Hematopoietic multipotent progenitor cell treated with erythropoietin and hydrocortisone succinate and interleukin-3 and kit ligand, for 15 days (in vitro differentiated cells): ENCODE measurements around the gene ILKAP.
A peak's percentile ranks its signal among the peaks of the same experiment; 100 is the strongest.

Experiments
- DNase-seq: peaks from one replicate; pipeline ENCODE4 v3.0.0-alpha.2; 2015; ENCODE audit warnings: low spot score

ILKAP gene

GRCh38 chr2:238152771-238153688 is 50.5 kb downstream of the ILKAP start:
- DNase-seq: no peak

- DNase-seq: no peak
Observed at GRCh38 chr2:238151628-238152235, 51.8 kb downstream of the ILKAP start.

DNA sequence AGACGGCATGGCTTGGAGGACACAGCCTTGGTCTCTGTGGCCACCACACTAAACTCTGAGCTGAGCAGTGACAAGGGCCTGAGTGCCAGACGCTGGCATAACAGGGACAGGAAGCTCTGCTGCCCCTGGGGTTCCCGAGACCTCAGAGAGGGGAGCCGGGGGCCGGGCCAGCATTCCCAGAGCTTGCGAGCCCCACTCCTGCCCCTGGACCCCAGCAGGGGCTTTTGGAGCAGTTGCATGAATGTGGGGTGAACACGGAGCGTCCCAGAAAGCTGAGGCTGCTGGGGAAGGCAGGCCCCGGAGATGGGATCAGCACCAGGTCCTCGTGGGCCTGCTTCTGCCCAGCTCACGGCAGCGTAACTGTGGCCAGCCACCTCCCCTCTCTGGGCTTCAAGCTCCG is 52.3 kb downstream of the ILKAP start:
- no peak for DNase-seq

DNA sequence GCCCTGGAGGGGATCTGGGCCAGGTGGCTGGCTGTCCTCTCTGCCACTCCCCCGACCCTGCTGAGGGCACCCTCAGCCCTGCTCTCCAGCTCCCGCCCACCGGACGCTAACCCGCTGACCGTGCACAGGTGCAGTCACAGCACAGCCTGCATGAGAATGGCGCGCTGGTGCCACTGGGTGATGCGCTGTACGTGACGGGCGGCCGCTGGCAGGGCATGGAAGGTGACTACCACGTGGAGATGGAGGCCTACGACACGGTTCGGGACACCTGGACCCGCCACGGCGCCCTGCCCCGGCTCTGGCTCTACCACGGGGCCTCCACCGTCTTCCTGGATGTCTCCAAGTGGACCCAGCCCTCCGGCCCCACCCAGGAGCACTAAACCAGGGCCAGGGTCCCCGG is 52.8 kb downstream of the ILKAP start:
- DNase-seq: no peak

GRCh38 chr2:238149841-238150572 is 53.5 kb downstream of the ILKAP start:
- DNase-seq: no peak

DNA sequence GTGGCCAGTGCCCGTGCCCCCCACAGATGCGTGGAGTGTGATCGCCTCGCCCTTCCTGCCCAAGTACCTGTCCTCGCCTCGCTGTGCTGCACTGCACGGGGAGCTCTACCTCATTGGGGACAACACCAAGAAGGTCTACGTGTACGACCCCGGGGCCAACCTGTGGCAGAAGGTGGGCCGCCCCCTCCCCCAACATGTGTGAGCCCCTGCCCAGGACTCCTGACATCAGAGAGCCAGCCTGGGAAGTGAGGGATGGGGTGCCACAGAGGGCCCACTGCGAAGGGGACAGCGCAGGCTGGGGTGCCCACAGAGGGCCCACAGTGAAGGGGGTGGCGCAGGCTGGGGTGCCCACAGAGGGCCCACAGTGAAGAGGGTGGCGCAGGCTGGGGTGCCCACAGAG is 54.5 kb downstream of the ILKAP start:
- DNase-seq: no peak

DNA sequence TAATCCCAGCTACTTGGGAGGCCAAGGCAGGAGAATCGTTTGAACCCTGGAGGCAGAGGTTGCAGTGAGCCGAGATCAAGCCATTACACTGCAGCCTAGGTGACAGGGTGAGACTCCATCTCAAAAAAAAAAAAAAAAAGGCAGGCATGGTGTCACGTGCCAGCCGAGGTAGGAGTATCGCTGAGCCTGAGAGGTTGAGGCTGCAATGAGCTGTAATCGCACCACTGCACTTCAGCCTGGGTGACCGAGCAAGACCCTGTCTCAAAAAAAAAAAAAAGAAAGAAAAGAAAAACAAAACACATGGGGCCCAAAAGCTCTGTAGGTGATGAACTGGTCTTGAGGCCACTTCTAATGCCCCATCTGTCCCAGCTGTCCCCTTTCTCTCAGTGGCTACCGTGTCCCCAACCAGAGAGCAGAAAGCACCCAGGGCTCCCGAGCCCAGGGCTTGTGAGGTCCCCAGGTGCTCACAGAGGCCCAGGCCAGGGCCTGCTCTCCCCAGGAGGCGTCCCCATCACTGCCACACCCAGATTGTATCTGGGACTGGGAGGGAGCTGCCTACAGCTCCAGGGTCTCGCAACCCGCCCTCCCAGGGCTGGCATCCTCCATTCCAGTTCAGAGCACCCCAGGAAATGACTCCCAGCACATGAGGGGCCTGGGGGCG is 56.5 kb downstream of the ILKAP start:
- DNase-seq: no peak

- no peak for DNase-seq
Observed at GRCh38 chr2:238145851-238146250, 57.6 kb downstream of the ILKAP start.

- DNase-seq: no peak
Observed at GRCh38 chr2:238145046-238145445, 58.4 kb downstream of the ILKAP start.

GRCh38 chr2:238144262-238144661 is 59.2 kb downstream of the ILKAP start:
- no peak for DNase-seq

- no peak for DNase-seq
Observed at GRCh38 chr2:238143239-238143951, 60.1 kb downstream of the ILKAP start.

- DNase-seq: no peak
Observed at GRCh38 chr2:238142382-238143205, 60.9 kb downstream of the ILKAP start.

DNA sequence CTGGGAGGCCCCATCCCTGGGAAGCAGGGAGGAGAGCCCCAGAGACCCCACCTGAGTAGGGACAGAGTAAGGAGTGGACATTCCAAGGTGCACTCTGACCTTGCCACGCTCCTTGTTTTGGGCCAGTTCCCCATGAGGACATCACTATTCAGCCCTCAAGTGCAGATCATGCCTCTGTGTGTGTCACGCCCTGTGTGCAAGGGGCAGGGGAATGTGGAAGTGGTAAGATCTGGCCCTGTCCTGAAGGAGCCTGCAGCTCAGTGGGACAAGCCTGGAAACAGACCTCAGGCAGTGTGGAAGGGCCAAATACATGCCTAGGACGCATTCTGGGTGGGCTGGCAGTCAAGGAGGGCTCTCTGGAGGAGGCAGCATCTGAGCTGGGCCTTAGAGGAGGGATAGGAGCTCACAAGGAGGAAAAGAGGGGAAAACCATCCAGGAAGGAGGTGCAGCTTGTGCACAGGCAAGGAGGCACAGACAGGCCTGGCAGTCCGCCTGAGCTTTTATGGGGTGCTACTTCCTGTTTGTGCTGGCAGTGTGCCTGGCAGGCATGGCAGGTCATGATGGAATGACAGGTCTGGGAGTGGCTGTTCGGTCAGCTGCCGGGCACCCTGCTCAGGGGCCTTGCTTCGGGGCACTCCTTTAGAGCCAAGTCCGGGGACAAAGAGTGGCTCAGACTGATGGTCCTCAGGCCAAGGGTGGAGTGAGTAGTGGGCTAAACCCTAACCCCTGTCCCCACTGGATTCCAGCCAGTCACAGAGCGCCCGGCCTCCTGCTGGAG is 61.8 kb downstream of the ILKAP start:
- peak; percentile 63 for DNase-seq

DNA sequence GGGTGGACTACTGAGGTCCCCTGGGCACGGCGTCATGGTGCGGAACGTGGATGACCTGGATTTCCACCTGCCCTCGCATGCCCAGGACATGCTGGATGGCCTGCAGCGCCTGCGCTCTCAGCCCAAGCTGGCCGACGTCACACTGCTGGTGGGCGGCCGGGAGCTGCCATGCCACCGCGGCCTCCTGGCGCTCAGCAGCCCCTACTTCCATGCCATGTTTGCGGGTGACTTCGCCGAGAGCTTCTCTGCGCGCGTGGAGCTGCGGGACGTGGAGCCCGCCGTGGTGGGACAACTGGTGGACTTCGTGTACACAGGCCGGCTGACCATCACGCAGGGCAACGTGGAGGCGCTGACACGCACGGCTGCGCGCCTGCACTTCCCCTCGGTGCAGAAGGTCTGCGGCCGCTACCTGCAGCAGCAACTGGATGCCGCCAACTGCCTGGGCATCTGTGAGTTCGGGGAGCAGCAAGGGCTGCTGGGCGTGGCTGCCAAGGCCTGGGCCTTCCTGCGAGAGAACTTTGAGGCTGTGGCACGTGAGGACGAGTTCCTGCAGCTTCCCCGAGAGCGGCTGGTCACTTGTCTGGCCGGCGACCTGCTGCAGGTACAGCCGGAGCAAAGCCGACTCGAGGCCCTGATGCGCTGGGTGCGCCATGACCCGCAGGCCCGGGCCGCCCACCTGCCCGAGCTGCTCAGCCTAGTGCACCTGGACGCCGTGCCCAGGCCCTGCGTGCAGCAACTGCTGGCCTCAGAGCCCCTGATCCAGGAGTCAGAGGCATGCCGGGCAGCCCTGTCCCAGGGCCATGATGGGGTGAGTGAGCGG is 62.6 kb downstream of the ILKAP start:
- no peak for DNase-seq

GRCh38 chr2:238140040-238140439 is 63.5 kb downstream of the ILKAP start:
- DNase-seq: no peak

DNA sequence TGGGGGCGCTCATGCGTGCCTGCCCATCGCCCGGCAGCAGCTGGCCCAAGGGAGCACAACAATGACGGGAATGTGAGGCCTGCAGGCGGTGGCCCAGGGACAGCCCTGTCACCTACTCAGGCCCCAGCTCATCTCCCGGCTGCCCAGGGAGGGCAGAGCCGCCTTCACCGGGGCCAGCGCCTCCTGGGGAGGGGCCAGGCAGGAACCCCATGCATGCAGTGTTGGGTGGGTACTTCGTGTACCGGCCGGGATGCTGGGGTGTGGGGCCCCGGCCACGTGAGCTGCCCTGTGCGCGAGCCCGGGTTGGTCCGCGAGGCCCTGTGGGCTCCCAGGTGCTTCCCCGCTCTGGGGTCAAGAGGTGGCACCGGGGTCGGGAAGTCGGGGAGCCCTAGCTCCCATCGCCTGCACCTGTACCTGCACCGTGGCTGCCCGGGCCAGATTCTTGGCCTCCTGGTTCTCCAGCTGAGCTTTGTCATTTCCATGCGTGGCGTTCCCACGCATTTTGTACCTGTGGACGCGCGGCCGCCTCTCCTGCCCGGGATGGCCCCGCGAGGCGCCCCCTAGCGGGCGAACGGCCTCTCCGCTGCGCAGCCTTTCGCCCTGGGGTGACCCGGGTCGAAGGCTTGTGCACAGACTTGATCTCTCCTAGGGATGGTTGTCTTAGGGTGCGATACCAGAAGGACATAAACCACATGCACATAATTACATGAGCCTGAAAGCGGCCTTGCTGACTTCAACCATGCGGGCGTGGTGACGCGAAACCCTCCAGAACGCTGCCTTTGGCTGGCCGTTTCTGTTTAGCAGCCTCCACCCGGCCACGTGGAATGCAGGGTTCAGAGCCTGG is 64.1 kb downstream of the ILKAP start:
- peak; percentile 52 for DNase-seq

- no peak for DNase-seq
Observed at GRCh38 chr2:238138331-238139195, 64.9 kb downstream of the ILKAP start, which contains the start of gene KLHL30. Gene KLHL30 (plus strand): TSS chr2:238138668. CDS start chr2:238140755, 2,087 bp downstream.
